GM04504 (cell line): Measurements from ENCODE around the gene TPSD1.
"Not testable (repeated sequence)": the region's sequence is repeated elsewhere in the genome, so short reads cannot be mapped to it uniquely, and the experiment has no call there.

Experiments used
- DNase-seq: peaks from one replicate; pipeline ENCODE4 v3.0.0-alpha.2; 2012; ENCODE audit warnings: low read depth

The TPSD1 gene

DNA sequence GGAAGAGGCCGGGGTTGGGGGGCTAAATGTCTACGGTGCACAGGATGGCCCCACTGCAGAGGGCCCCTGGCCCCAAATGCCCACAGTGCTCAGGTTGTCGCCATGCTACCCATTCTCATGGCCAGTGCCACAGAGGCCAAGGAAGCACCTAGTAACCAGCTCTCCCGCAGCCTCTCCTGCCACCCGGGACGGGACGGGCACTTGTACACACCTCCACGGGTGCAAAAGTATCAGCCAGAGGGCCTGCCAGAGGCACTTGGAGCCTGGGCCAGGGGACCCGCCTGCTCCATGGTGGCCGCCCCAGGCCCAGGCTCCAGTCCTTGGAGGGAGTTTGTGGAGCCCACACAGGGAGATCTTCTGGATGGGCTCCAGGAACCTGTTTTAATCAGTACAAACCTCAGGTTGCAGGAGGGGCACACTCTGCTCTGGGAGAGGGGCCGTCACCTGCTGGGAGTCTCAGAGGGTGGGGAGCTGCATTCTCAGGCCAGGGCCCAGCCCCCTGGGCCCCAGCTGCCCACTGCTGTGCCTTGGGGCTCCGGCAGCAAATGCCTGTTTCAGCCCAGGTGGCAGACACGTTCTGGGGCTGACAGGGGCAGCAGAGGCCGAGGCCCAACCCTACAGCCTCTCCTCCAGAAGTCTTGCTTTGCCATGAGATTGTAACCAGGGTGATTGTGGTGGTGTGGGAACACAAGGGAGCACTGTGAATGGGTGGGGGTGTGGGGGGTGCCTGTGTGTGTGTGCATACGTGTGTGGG, 7.9 kb downstream of the TPSD1 start:
- no peak for DNase-seq

DNA sequence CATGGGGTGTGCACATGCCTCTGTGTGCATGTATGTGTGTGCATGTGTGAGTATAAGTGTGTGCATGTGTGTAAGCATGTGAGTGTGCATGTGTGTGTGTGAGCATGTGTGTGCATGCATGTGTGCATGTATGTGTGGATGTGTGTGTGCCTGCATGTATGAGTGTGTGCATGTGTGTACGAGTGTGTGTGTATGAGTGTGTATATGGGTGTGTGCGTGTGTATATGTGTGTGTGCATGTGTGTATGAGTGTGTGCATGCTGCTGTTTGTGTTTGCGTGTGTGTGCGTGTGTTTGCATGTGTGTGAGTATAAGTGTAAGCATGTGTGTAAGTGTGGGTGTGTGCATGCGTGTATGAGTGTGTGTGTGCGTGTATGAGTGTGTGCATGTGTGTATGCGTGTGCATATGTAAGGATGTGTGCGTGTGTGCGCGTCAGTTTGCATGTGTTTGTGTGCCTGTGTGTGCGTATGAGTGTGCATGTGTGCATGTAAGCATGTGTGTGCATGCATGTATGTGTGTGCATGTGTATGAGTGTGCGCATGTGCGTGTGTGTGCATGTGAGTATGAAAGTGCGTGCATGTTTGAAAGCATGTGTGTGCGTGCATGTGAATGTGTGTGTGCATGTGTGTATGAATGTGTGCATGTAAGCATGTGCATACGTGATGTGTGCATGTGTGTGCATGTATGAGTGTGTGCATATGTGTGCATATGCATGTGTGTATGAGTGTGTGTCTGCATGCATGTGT, 8.6 kb downstream of the TPSD1 start:
- DNase-seq = no peak

DNA sequence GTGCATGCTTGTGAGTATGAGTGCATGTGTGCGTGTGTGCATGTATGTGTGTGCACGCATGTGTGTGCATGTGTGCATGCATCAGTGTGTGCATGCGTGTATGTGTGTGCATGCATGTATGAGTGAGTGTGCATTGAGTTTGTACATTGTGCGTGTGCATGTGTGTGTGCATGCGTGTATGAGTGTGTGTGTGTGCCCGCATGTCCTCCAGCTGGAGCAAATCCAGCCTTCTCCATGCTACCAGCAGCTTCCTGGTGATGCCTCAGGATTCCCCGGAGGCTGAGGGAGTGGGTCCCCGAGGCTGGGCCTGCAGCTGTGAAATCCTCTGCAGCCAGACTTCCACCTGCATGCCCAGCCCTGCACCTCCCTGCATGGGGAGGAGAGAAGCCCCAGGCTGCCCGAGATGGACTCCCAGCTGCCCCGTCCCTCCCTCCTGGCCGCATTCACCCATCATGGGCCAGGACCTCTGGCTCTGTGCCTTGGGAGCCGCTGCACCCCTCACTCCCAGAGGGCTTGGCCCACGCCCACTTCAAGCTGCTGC, 9.3 kb downstream of the TPSD1 start:
- no peak for DNase-seq

DNA sequence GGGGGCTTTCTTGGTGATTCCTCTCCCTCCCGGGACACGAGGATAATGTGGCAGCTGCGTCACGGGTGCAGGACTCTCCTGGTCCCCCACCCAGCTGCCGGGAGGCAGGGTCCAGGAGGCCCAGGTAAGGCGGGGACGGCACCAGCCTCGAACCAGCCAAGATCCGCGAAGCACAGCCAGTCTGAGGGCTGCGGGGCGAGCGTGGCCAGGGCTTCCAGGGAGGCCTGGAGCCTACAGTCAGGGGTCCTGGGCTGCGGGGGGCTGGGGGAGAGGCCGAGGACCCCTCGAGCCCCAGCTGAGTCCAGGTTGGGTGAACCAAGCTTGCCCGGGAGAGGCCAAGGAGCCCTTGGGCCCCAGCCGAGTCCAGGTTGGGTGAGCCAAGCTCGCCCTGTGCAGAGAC, 10.0 kb downstream of the TPSD1 start:
- DNase-seq = no peak

DNA sequence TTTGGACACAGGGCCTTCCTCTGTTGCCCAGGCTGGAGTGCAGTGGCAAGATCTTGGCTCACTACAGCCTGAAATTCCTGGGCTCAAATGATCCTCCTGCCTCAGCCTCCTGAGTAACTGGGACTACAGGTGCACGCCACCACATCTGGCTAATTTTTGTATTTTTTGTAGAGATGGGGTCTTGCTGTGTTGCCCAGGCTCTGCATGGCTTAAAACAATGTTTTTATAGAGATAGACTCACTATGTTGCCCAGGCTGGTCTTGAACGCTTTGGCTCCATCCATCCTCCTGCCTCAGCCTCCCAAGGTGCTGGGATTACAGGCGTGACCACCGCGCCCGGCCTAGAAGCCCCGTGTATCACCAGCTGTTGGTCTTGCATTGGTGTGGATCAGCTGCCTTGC, 13.5 kb downstream of the TPSD1 start:
- DNase-seq = not testable (repeated sequence)

DNA sequence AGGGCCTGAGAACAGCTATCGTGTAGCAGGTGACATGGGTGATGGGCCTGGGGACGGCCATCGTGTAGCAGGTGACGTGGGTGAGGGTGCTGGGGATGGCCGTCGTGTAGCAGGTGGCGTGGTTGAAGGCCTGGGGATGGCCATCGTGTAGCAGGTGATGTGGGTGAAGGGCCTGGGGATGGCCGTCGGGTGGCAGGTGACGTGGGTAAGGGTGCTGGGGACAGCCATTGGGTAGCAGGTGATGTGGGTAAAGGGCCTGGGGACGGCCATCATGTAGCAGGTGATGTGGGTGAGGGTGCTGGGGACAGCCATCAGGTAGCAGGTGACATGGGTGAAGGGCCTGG, 15.5 kb downstream of the TPSD1 start:
- DNase-seq = no peak

DNA sequence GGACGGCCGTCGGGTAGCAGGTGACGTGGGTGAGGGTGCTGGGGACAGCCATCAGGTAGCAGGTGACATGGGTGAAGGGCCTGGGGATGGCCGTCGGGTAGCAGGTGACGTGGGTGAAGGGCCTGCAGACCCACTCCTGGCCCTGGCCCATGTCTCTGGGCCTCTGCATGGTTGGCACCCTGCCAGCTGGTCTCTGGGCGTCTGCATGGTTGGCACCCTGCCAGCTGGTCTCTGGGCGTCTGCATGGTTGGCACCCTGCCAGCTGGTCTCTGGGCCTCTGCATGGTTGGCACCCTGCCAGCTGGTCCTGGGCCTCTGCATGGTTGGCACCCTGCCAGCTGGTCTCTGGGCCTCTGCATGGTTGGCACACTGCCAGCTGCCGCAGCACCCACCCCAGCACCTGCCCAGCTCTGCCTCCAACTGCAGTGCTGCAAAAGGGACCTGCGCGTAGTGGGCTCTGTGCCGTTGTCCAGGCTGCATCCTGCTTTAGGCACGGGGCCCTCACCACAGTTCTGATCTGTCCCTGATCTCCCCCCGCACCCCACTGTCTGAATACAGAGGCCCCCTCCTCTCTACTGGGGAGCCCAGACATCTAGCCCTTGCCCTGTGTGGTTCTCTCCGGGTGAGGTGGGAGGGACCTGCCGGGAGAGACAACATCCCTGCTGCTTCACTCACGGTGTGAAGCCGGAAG, 16.0 kb downstream of the TPSD1 start:
- DNase-seq = not testable (repeated sequence)

DNA sequence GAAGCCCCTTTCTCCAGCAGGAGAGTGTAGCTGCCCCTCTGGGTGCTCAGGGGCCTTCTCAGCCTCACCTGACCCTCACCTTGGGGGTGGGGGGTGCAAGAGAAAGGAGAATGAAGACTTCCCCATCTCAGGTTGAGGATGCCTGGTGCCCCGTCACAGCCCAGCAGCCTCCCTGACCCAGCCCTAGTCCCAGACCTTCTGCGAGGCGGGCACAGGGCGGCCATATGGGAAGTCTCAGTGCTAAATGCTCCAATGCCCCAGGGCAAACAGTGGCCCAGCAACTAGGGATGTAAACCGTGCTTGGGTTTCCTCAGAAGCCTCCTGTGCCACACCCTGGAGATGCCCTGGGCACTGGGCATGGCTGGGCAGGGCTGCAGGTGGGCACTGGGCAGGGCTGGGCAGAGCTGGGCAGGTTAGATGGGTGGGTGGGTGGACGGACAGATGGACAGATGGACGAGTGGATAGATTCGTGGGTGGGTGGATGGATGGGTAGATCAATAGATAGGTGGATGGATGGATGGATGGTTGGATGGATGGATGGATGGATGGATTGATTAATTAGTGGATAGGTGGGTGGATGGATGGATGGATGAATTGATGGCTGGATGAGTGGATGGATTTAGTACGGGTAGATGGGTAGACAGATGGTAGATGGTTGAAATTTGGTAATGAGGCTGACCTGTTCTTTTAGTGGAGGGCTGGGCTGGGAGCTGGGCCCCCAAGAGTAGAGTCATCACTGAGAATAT, 16.8 kb downstream of the TPSD1 start:
- no peak for DNase-seq

DNA sequence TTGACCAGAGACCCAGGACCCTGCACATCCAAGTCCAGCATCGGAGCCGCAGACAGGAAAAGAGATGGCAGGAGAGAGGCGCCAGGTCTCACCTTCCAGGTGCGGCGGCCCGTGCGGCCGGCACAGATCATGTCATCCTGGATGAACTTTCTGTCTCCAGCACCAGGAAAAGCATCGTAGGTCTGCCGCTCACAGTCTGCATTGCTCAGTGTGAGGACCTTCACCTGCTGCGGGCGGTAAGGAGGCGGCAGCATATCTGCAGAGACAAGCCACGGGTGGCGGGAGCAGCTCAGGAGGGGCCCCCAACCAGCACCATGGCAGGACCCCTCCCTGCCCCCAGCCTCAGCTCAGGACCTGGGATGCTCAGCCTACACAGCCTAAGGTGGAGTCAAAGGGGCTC, 17.9 kb downstream of the TPSD1 start:
- no peak for DNase-seq

DNA sequence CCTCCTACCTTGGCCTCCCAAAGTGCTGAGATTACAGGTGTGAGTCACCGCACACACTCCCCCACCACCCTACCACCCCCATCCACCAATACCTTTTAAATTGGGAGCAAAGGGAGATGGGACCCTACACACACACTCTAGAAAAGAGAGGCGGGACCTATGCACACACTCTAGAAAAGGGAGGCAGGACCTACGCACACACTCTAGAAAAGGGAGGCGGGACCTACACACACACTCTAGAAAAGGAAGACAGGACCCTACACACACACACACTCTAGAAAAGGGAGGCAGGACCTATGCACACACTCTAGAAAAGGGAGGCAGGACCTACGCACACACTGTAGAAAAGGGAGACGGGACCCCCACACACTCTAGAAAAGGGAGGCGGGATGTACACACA, 18.9 kb downstream of the TPSD1 start:
- no peak for DNase-seq

DNA sequence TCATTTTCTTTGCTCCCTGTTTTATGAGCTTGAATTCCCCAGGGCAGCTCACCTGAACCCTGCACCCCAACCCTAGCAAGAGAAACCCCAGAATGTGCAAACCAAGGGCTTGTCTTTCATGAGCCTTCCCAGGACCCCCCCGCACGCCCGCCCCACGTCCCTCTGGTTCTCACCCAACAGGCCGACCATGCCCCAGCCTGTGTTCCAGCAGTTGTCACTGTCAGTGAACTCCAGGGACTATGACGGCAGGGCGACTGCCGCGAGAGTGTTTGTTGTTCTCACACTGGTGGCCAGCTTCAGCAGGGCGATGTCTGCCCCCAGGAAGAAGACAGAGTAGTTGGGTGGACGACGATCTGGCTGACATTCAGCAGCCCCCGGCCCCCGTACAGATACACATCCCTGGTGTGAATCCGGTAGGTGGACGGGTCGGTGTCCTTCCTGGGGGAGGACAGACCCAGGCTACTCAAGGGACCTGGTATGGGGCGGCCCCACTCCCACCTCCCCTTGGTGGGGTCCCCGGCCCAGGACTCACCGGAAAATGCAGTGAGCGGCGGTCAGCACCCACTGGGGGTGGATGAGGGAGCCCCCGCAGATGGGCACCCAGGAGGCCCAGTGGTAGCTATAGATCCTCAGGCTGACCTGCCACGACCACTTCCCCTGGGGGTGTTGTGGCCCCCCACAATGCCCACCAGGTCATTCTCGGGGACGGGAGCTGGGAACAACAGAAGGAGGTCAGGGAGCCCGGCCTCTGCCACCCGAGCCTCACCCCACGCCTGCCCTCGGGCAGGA, 20.1 kb downstream of the TPSD1 start:
- DNase-seq = no peak

DNA sequence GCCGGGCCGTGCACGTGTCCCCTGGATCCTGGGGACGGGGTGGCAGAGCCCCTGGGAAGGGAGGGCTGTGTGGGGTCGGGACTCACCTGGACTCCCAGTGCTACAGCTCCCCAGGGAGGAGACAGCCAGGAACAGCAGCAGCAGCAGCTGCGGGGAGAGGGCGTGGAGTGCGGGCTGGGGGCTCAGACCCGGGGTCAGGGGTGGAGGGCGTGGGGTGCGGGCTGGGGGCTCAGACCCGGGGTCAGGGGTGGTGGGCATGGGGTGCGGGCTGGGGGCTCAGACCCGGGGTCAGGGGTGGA, 20.7 kb downstream of the TPSD1 start:
- no peak for DNase-seq

DNA sequence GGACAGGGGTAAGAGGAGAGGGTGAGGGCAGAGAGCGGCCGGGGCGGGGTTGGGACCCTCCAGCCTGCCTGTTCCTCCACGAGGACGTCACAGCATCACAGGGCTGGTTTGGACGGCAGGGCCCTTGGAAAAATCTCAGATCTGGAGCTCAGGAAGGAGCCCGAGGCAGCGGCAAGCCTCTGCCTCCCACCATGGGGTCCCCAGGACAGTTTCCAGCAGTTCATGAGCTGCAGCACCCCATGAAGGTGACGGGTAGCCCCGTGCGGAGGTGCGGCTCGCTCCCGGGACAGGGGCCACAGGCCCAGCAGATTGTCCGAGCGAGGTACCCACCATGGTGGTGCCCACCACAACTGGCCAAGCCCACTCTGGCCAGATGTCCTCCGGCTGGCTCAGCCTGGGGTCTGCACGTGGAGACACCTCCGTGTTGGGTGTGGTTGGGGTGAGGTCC, 21.3 kb downstream of the TPSD1 start:
- no peak for DNase-seq

DNA sequence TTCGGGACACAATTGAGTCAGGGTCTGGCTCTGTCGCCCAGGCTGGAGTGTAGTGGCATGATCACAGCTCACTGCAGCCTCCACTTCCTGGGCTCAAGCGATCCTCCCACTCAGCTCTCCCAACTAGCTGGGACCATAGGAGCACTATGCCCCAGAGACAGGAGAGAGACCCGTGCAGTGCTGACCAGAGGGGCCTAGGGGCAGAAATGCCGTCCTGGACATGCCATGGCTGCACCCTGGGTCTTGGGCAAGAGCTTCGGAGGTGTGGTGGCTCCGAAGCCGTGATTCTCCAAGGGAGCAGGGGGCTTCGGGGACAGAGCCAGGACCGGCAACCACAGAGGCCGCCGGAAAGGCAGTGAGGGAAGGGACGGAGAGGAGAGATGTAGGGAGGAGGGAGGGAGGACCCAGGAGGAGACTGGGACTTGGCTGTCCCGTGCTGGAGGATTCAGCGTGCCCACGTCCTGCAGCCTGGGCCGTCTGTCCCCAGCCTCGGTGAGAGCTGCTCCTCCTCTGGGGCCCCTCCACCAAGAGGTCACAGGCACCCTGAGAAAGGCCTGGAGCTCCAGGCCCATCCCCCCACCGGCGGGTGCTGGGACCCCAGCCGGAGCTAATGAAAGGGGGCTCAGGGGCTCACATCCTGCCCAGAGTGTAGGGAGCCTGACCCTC, 21.9 kb downstream of the TPSD1 start:
- DNase-seq = no peak

DNA sequence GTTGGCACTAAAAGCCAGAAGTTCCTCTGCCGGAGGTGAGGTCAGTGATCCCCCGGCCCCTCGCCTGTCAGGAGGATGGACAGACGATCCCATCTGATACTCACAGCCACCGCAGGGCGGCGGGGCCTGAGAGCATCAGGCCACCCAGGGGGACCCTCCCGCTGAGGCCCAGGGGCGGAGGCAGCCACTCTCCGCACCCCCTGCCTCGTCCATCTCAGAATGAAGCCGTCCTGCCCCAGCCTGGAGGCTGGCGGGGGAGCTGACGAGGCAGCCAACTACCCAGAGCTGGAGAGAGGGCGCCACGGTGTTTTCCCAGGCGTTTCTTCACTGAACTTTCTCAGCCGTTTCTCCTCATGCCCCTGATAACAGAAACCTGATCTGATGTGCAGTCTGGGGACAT, 22.6 kb downstream of the TPSD1 start:
- no peak for DNase-seq

DNA sequence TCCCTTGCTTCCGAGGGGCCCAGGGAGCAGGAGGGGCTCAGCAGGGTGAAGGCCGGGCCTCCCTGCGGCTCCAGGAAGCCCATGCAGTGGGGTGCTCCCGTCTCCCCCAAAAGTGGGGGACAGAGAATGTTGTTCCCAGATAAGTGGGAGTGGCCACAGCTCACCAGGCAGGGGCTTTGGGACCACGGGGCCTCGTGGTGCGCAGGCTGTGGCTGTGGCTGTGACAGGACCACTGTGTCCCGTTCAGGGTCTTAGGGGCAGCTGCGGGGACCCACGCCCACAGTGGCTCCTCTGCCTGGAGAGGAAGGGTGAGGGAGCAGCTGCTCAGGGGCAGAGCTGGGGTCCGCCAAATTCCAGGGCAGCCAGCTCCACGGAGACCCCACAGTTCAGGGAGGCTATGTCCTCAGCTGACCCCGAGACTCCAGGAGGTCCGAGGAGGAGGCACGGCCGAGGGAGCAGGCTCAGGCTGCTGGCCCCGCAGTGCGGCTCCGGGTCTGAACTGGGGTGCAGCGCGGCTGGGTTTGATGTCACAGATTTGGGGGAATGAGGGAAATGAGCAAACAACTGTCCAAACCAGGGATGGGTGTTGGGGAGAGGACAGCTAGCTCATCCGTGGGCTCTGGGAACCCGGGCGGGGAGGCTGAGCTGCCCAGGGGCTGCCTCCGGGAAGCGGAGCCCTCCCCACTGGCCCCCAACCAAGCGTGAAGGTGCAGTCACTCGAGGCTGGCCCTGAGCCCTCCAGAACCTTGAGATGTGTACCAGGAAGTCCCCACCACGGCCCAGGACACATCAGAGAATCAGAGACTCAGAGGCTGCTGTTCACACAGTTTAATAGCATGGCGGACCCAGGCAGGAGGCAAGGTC, 23.4 kb downstream of the TPSD1 start:
- no peak for DNase-seq

DNA sequence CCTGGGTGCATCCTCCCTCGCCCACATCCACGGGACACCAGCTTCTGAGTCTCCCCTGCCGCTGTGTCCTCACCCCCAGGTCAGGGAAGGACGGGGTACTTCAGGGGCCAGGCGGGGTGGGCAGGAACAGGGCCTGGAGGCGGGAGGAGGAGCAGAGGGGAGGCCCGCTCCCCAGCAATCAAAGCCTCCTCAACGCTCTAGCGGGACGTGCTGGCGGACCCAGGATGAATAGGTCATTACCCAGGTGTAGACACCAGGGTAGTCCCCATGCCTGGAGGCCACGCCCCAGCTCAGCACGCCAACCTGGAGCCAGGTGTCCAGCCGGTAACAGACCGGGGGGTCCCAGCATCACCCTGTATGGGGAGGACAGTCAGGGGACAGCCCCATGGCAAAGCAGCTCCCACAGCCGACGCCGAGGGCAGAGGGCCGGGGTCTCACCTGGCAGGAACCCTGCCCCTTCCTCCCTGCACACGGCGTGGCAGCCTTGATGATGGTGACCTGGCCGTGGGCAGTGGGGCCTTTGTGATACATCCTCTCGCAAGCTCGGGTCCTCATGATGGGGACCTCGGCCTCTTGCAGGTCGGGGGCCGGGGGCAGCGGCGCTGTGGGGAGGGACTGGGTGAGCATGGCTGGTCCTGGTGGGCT, 24.2 kb downstream of the TPSD1 start:
- DNase-seq = no peak

DNA sequence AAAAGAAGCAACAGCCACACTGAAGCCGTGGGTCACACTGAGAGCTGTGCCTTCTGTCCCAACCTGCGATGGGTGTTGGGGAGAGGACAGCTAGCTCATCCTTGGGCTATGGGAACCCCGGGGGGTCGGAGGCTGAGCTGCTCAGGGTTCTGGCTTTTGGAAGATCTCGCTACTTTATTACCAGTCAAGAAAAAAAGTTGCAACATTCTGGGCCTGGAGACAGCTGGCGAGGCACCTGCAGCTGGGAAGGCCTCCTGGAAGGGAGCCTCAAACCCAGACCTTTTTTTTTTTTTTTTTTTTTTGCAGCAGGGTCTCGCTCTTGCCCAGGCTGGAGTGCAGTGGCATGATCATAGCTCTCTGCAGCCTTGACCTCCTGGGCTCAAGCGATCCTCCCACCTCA, 24.9 kb downstream of the TPSD1 start:
- no peak for DNase-seq

DNA sequence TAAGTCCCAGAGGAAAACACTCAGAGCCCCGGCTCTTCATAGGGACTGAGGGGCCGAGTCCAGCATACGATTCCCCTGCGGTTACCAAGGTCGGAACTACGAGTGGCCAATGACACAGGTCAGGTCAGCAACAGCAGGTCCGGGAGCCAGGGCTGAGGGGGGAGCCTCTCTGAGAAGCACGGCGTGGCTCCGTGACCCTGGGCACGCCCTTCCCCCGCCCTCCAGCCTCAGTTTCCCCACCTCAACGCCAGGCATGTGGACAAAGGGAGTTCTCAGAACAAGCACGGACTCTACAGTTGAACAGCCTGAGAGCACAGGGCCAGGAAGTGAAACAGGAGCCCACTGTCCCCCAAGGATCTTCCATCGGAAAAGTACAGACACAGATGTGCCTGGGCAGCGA, 25.6 kb downstream of the TPSD1 start:
- no peak for DNase-seq
